CD4-positive, alpha-beta T cell treated with Interleukin-17A for 1 hour (primary cell): ENCODE results near the gene HNRNPH1.
A peak's percentile ranks its signal among the peaks of the same experiment; 100 is the strongest.

ENCODE experiments used
- DNase-seq: peaks from one replicate; pipeline ENCODE4 v3.0.0-alpha.2; 2020

HNRNPH1 gene

GRCh38 chr5:179621551-179622214 lies 1.8 kb downstream of the HNRNPH1 start:
- DNase-seq, result no peak

DNA sequence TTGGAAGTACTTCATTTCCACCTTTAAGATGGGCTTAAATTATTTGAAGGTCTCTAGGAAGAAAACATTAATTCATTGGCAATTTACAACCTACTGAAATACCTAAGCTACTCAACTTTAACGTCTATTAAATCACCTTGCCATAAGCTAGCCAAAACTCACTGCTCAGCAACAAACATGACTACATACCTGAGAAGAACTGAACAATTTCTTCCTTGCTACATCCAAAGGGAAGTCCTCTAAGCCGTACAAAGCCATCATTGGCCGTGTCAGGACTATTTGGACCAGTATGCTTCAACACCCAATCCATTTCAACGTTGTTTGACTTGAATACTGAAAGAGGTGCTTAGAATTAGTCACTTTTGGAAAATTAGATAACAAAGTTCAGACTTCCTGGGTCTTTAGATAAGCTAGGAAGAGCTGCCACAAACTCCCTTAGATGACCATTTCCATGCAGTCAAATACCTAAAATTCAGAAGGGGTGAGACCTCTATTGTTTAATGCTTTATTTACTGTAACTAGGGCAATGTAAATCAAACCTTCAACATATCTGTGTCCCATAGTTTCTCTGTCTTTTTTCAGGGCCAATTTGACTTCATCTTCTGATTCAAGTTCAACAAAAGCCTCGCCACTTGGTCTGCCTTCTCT lies 2.6 kb downstream of the HNRNPH1 start:
- DNase-seq, result no peak

DNA sequence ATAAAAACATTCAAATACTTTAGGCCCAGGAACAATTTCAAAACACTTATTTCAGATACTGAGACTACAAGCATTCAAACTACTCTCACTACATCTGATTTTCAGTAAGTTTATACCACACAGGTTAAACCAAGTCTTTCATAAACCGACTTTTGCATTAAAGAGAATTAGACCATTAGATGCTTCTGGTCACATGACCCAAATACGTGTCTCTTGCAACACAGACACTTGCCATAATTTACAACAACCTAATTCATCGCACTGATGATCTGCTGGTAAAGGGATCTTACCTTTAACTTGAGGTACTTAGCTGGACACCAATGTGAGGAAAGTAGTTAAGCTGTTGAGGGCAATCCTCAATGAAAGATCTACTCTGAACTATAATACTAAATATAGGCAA lies 3.2 kb downstream of the HNRNPH1 start:
- no peak for DNase-seq

GRCh38 chr5:179619776-179620175 lies 3.7 kb downstream of the HNRNPH1 start:
- no peak for DNase-seq

DNA sequence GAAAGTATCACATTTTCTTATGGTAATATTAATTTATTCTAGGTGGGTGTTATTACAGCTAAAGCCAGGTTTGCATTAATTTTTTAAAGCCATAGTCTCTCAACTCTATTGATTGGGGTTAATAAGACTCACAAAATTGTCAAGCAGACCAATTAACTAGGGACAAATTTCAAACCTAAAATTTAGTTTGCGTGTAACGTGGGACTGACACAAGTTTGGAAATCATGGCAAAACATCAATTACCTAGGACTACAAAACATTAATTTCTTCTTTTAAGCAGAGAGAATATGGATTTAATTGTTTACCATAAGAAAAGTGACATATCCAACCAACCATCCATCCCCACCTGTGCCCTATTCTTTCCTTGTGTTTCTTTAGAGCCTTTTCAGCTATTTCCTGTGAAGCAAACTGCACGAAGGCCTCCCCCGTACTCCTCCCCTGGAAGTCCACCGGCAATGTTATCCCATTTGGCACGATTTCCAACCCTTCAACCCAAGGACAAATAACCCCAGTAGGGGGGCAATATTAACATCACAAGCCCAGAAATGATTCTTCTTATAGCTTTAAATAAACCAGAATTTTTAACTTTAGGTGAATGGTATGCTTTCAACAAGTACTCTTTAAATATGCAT lies 4.4 kb downstream of the HNRNPH1 start:
- no peak for DNase-seq

DNA sequence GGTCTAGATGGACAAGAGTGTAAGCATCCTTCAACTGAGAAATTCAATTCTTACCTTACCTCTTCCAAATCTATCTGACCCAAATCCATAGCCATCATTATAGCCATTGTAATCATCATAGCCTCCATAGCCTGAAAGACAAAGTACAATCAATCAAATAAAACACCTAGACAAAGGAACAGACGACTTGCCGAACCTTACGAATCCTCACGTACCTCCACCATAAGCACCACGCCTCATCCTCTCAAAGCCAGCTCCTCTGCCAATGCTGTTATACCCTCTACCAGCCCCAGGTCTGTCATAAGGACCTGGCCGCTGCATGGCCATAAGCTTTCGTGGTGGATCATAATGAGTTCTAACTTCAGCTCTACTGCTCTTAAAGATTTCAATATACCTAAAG lies 5.5 kb downstream of the HNRNPH1 start:
- no peak for DNase-seq

GRCh38 chr5:179616002-179616594 lies 7.4 kb downstream of the HNRNPH1 start:
- no peak for DNase-seq

DNA sequence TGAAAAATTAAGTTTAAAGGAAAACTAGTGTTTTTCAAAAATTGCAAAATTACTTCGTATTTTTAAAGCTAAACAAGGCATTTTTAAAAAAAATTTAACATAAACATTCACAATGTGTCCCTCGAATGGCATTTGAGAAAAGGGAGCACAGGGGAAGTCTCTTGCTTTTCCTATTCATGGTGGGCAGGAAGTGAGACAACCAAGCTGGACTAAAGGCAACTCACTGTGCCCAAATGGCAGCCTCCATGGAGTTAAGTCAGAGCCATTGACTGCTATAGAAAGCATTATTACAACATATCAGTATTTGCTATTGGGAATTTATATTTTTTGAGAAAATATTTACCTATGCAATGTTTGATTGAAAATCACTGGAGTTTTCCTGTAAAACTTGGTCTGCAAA lies 8.3 kb downstream of the HNRNPH1 start:
- no peak for DNase-seq

GRCh38 chr5:179614745-179615144 lies 8.7 kb downstream of the HNRNPH1 start:
- DNase-seq, result no peak

DNA sequence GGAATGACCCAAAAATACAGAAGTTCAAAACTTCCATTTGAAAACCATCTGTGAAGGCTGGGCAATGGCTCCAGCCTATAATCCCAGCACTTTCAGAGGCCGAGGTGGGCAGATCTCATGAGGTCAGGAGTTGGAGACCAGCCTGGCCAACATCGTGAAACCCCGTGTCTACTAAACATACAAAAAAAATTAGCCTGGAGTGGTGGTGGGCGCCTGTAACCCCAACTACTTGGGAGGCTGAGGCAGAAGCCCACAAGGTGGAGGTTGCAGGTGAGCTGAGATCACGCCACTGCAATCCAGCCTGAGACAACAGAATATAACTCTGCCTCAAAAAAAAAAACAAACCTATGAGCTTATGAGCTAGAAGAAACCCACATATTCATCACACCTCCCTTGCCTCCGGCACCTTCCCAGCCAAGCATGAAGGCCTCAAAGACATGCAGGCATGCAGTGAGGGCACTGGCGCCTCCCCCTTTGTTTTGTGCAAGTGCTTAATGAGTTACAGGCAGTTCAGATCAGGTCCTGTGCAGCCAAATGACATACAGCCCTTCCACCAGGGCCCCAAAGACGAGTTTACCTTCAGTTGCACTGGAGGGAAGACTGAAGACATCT lies 9.9 kb downstream of the HNRNPH1 start:
- no peak for DNase-seq

DNA sequence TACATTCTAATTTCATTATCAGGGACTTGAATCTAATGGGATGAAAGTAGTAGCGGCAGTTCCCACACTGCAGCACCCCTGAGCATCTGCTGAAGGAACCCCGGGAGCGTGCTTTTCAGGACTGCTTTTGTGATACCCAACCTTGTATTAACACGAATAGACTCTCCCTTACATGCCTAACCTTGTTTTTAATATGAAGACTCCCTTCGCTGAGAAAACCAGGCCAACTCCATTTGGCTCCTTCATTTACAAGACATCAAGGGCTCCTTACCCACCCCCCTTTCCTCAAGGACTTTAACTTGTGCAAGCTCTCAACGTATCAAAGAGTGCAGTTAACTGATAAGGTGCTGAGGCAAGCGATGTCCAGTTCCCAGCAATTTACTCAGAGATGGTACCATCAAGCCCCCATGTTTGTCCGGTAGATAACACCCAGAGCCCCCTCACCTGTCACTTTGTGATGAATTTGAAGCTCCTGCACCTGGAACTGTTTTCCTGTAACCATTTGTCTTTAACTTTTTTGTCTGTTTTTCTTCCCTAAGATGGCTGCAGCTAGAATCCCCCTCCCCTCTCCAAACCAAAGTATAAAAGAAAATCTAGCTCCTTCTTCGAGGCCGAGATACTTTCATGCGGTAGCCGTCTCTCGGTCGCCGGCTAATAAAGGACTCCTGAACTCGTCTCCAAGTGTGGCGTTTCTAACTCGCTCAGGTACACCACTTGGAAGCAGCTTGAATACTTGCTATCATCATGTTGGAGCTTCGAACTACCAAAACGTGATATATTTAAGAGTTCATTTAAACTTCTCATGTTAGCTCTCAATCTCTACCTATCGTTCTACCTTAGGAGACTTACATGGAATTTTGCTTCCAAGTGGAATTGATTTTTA lies 10.7 kb downstream of the HNRNPH1 start:
- no peak for DNase-seq

GRCh38 chr5:179610903-179611265 lies 12.6 kb downstream of the HNRNPH1 start:
- DNase-seq, result no peak

DNA sequence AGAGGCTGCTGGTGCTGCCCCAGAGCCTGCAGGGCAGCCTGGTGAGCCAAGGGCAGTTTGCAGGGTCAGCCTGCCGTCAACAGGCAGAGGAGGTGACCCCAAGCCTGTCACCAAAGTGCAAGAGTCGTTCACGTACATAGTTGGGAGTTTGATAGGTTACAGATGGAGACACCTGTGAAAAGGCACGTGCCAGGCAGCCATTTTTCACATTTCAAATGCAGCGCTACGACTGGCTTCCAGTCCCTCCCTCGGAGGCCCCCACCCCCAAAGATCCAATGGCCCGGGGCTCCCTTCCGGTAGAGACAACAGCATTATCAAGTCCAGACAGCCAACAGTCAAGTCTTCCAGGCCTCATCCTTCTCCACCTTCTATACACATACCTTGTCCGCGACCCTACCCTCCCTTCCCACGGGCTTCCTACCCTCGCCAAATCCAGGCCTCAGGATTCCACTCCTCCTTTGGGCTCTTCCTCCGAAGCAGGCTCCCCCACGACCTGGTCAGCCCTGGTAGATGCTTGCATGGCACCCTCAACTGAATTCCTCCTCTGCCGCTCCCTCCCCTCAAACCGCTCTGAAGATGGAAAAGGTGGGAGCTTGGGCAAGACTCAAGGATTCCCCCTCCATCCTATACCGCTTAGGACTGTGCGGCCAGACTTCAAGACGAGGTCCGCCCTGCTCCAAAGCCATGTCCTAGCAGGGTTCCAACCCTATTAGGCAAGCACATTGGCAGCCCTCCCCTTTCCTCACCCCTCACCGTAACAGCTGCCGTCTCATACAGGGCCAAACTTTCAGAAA lies 13.2 kb downstream of the HNRNPH1 start:
- no peak for DNase-seq

DNA sequence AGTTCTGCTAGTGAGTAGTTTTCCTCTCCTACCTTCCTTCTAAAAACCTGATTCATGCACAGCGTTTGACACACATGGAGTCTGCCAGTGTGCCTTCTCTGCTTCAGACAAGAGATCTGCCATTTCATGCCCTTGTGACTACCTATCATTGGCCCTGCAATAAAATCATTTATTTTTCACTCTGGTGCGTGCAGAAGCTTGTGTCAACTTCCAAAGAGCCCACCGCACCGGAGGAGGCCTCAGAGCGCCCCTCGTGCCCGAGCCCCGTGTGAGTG lies 13.7 kb downstream of the HNRNPH1 start:
- DNase-seq, result no peak

- peak; percentile 66 for DNase-seq
Observed at GRCh38 chr5:179608131-179608581, 15.3 kb downstream of the HNRNPH1 start.

DNA sequence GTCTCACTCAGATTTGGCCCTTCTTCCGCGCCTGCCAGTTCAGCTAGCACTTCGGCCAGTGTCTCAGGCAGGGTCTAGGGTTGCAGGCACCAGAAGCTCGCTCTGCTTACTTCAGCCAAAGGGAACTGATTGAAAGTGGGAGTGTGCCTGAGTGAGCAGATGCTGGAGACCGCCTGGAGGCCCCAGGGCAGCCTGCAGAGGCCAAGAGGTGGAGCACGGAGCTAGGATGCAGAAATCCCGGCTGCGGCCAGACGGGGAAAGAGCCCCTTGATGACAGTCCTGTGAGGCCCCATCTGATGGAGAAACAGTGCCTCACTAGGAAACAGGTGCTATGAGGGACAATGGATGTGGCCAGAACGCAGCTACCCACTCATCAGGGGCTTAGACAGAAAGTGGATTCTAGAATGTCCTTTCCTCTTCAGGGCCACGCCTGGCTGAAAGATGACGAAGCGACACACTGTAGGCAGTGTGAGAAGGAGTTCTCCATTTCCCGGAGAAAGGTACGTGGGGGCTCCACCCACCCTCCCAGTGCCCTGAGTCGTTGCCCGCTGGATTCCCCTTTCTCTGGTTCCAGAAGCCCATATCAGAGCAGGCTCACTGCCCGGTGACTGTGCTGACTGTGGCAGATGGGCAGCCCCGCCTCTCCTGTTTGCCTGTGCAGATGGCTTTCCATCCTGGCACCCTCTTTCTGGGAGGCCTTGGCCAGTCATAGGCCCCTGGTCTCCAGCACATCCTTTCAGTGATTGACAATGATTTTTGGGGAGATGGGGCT lies 16.1 kb downstream of the HNRNPH1 start:
- no peak for DNase-seq

DNA sequence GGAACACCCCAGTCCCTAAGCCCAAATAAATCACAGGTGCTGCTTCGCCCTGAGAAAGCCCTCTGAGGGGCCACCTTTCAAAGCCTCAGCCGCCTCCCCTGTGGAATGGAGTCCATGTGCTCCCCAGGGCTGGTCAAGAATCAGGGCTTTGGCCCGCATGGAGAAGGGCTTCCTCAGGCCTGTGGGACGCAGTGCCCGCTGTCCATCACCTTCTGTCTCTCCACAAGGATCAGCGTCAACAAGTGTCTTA lies 16.6 kb downstream of the HNRNPH1 start:
- no peak for DNase-seq

GRCh38 chr5:179606071-179606909 lies 17.2 kb downstream of the HNRNPH1 start:
- no peak for DNase-seq

DNA sequence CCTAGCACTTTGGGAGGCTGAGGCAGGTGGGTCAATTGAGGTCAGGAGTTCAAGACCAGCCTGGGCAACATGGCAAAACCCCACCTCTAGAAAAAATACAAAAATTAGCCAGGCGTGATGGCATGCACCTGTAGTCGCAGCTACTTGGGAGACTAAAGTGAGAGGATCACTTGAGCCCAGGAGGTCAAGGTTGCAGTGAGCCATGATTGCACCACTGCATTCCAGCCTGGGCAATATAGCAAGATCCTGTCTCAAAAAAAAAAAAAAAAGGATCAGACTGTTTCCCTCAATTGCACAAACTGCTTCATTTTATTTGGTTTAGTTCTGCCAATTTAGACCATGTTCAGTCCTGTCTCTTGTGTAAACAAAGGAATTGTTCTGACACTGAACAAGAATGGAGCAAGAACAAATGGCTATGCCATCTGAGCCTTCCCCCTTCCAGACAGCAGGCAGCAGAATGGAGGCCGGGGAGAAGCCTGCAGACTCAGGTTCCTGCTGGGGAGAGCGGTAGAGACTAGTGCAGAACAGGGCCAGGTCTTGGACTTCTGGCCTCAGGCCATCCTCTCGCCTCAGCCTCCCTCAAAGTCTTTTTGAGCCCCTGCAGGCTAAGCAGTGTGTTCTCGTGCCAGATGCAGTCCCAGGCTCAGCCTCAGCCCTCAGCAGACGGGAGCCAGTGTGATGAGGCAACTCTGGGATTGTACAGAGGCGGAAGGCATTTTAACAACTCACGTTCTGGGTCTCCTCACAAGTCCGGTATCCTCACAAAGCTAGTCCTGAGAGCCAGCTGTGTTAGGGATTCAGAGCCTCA lies 18.2 kb downstream of the HNRNPH1 start:
- DNase-seq, result no peak

- no peak for DNase-seq
Observed at GRCh38 chr5:179603308-179603707, 20.2 kb downstream of the HNRNPH1 start.
